HG03439 (cell line): ENCODE results near the gene MRPS5.
"Not testable (repeated sequence)": the region's sequence is repeated elsewhere in the genome, so short reads cannot be mapped to it uniquely, and the experiment has no call there.

Experiments
- ATAC-seq: cut with Tn5 transposase; IDR thresholded peaks from one replicate; pipeline ENCODE4 v1.9.1; 2021; ENCODE audit warnings: mild to moderate bottlenecking, moderate library complexity; ENCODE audit not compliant: unreplicated experiment

The MRPS5 gene

GRCh38 chr2:95048825-95049682, 72.6 kb downstream of the MRPS5 start:
- ATAC-seq: no peak

GRCh38 chr2:95047629-95048510, 73.7 kb downstream of the MRPS5 start:
- ATAC-seq: no peak

GRCh38 chr2:95046371-95047112, 75.1 kb downstream of the MRPS5 start:
- ATAC-seq: no peak

GRCh38 chr2:95044601-95045000, 77.0 kb downstream of the MRPS5 start:
- no peak for ATAC-seq

- ATAC-seq: peak; percentile 38
Observed at GRCh38 chr2:95043300-95044093, 78.1 kb downstream of the MRPS5 start.

GRCh38 chr2:95042472-95043271, 78.9 kb downstream of the MRPS5 start:
- no peak for ATAC-seq

GRCh38 chr2:95041824-95042442, 79.7 kb downstream of the MRPS5 start:
- no peak for ATAC-seq

- no peak for ATAC-seq
Observed at GRCh38 chr2:95041060-95041823, 80.4 kb downstream of the MRPS5 start.

- no peak for ATAC-seq
Observed at GRCh38 chr2:95040426-95040825, 81.2 kb downstream of the MRPS5 start.

GRCh38 chr2:95039978-95040377, 81.6 kb downstream of the MRPS5 start:
- ATAC-seq: no peak

GRCh38 chr2:95039363-95039762, 82.2 kb downstream of the MRPS5 start:
- ATAC-seq: no peak

GRCh38 chr2:95038635-95039298, 82.8 kb downstream of the MRPS5 start:
- no peak for ATAC-seq

- not testable (repeated sequence) for ATAC-seq
Observed at GRCh38 chr2:95037841-95038585, 83.6 kb downstream of the MRPS5 start.

- no peak for ATAC-seq
Observed at GRCh38 chr2:95037384-95037839, 84.2 kb downstream of the MRPS5 start.

GRCh38 chr2:95036596-95037383, 84.8 kb downstream of the MRPS5 start:
- no peak for ATAC-seq
